Mesenchymal stem cell (in vitro differentiated cells and primary cell): ENCODE data around the gene POU6F2.
"Not testable (repeated sequence)": the region's sequence is repeated elsewhere in the genome, so short reads cannot be mapped to it uniquely, and the experiment has no call there.

Experiments used
- DNase-seq: peaks from one replicate; pipeline ENCODE4 v3.0.0-alpha.2; 2013
- H2AFZ ChIP-seq: one replicate; pipeline ENCODE4 v1.6.1; 2013; ENCODE audit warnings: low read depth, mild to moderate bottlenecking, control low read depth, inconsistent platforms, low read length, moderate library complexity
- H2AK5ac ChIP-seq: 2 replicates; pipeline ENCODE4 v1.6.1; 2013; ENCODE audit warnings: low read length, moderate library complexity, mild to moderate bottlenecking, inconsistent platforms; ENCODE audit not compliant: severe bottlenecking
- H2BK120ac ChIP-seq: one replicate; pipeline ENCODE4 v1.6.1; 2013; ENCODE audit warnings: low read depth, mild to moderate bottlenecking, inconsistent platforms, low read length, moderate library complexity
- H2BK12ac ChIP-seq, 2 experiments: one replicate each; pipeline ENCODE4 v1.6.1; 2013; ENCODE audit warnings: inconsistent platforms in 2 of 2, low read length in 2 of 2, mild to moderate bottlenecking in 2 of 2, moderate library complexity in 2 of 2, control low read depth in 1 of 2
- H2BK15ac ChIP-seq: one replicate; pipeline ENCODE4 v1.6.1; 2013; ENCODE audit warnings: mild to moderate bottlenecking, low read depth, inconsistent platforms; ENCODE audit not compliant: poor library complexity, severe bottlenecking
- H2BK5ac ChIP-seq: 2 replicates; pipeline ENCODE4 v1.6.1; 2013; ENCODE audit warnings: low read depth, mild to moderate bottlenecking, low read length, control low read depth, inconsistent platforms; ENCODE audit not compliant: poor library complexity, severe bottlenecking
- H3K14ac ChIP-seq, 2 experiments: one replicate each; pipeline ENCODE4 v1.6.1; 2013; ENCODE audit warnings: inconsistent platforms in 2 of 2, low read length in 2 of 2, control low read depth in 1 of 2, mild to moderate bottlenecking in 1 of 2, moderate library complexity in 1 of 2
- H3K18ac ChIP-seq, 2 experiments: one replicate each; pipeline ENCODE4 v1.6.1; 2013; ENCODE audit warnings: inconsistent platforms in 2 of 2, low read length in 2 of 2, control low read depth in 1 of 2, low read depth in 1 of 2, mild to moderate bottlenecking in 1 of 2
- H3K23ac ChIP-seq, 2 experiments: one replicate each; pipeline ENCODE4 v1.6.1; 2013; ENCODE audit warnings: inconsistent platforms in 2 of 2, low read length in 2 of 2, mild to moderate bottlenecking in 2 of 2, moderate library complexity in 2 of 2, control low read depth in 1 of 2
- H3K27ac ChIP-seq: 2 replicates; pipeline ENCODE4 v1.5.1; 2013; ENCODE audit warnings: mild to moderate bottlenecking, moderate library complexity, low read length, control low read depth, inconsistent platforms; ENCODE audit not compliant: poor library complexity, severe bottlenecking
- H3K27me3 ChIP-seq, 2 experiments: 2 replicates each; pipeline versions ENCODE4 v1.6.1 to v1.7.0; 2013; ENCODE audit warnings: low read length in 2 of 2, mild to moderate bottlenecking in 2 of 2, moderate library complexity in 2 of 2, control low read depth in 1 of 2, inconsistent platforms in 1 of 2; ENCODE audit not compliant: control insufficient read depth in 1 of 2, insufficient read depth in 1 of 2
- H3K36me3 ChIP-seq, 2 experiments: 2 replicates each; pipeline versions ENCODE4 v1.6.1 to v1.7.0; 2013; ENCODE audit warnings: low read length in 2 of 2, control low read depth in 1 of 2, inconsistent platforms in 1 of 2, low read depth in 1 of 2, mild to moderate bottlenecking in 1 of 2; ENCODE audit not compliant: insufficient read depth in 2 of 2, control insufficient read depth in 1 of 2
- H3K4ac ChIP-seq, 2 experiments: one replicate each; pipeline ENCODE4 v1.6.1; 2013; ENCODE audit warnings: inconsistent platforms in 2 of 2, low read length in 2 of 2, mild to moderate bottlenecking in 2 of 2, moderate library complexity in 2 of 2, control low read depth in 1 of 2, low read depth in 1 of 2
- H3K4me1 ChIP-seq: 2 replicates; pipeline ENCODE4 v1.6.1; 2013; ENCODE audit warnings: low read depth, low read length, control low read depth; ENCODE audit not compliant: control insufficient read depth, insufficient read depth
- H3K4me2 ChIP-seq: 2 replicates; pipeline ENCODE4 v1.6.1; 2013; ENCODE audit warnings: low read length, mild to moderate bottlenecking, inconsistent platforms; ENCODE audit not compliant: poor library complexity, severe bottlenecking
- H3K4me3 ChIP-seq, 2 experiments: 2 replicates each; pipeline versions ENCODE4 v1.5.1 to v1.7.0; 2013; ENCODE audit warnings: low read length in 2 of 2, mild to moderate bottlenecking in 2 of 2, control low read depth in 1 of 2, low read depth in 1 of 2; ENCODE audit not compliant: insufficient read depth in 1 of 2
- H3K79me1 ChIP-seq: replicated peaks from 2 replicates; pipeline ENCODE4 v1.6.1; 2013; ENCODE audit warnings: mild to moderate bottlenecking, control low read depth, low read length, inconsistent platforms; ENCODE audit not compliant: poor library complexity, severe bottlenecking
- H3K9ac ChIP-seq: 2 replicates; pipeline ENCODE4 v1.7.0; 2013; ENCODE audit warnings: mild to moderate bottlenecking, low read length, moderate library complexity
- H3K9me3 ChIP-seq: 2 replicates; pipeline ENCODE4 v1.7.0; 2013; ENCODE audit warnings: mild to moderate bottlenecking, low read length; ENCODE audit not compliant: control insufficient read depth
- H4K8ac ChIP-seq: one replicate; pipeline ENCODE4 v1.6.1; 2013; ENCODE audit warnings: inconsistent platforms, mild to moderate bottlenecking, low read length, moderate library complexity
- H4K91ac ChIP-seq: one replicate; pipeline ENCODE4 v1.6.1; 2013; ENCODE audit warnings: mild to moderate bottlenecking, low read length, inconsistent platforms
- WGBS: methylation state at CpG from one replicate; pipeline ENCODE4 v1.1.7; 2013; ENCODE audit warnings: mixed read lengths; 5-methylcytosine and 5-hydroxymethylcytosine counted together

Gene POU6F2

GRCh38 chr7:39002755-39003154 lies 25.0 kb downstream of the POU6F2 start:
- 79% methylated on average over 3 of the region's 5 CpGs for WGBS
- Histone ChIP-seq H3K79me1 (no peaks in the 10 kb centered on the region), H2BK15ac (no peak overlapping the region), H3K9ac (no peak overlapping the region), H2BK12ac (no peak overlapping the region), H3K27me3 (no peaks in the 10 kb centered on the region), H3K18ac (no peak overlapping the region), H2BK120ac (no peak overlapping the region), H2BK5ac (no peak overlapping the region), H3K4me3 (no peak overlapping the region), H4K8ac (no peak overlapping the region), H3K27ac (no peak overlapping the region), H3K23ac (no peak overlapping the region), H2AK5ac (no peak overlapping the region), H3K9me3 (no peaks in the 10 kb centered on the region), H3K4ac (no peak overlapping the region), H3K14ac (no peak overlapping the region), H3K4me1 (no peaks in the 10 kb centered on the region), H3K36me3 (no peaks in the 10 kb centered on the region), H4K91ac (no peak overlapping the region), H2AFZ (no peak overlapping the region), H3K4me2 (no peak overlapping the region)
- DNase-seq = no peak

DNA sequence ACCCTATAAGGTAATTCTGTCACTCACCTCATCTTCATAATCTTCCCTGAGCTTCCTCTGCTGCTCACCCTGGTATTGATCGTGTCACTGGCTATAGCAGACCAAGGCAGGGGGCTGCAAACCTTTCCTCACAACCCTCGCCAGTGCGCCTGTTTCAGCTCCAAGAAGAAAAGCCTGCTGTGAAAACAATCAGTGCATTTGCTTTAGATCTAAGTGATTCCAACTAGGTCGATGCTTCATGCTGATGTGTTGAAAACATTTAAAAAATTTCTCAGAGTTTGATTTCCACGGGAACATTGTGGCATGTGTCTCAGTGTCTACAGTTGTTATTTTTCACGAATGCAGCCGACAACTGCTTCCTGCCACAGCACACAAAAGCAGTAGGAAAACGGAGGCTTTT lies 27.3 kb downstream of the POU6F2 start:
- WGBS = 74% methylated on average over 8 of the region's 8 CpGs

GRCh38 chr7:39005461-39005860 lies 27.8 kb downstream of the POU6F2 start:
- no peak overlapping the region for H2BK120ac ChIP-seq
- H4K91ac ChIP-seq = no peak overlapping the region
- H2AFZ ChIP-seq = no peak overlapping the region
- H3K18ac ChIP-seq = no peak overlapping the region
- no peaks in the 10 kb centered on the region for H3K9me3 ChIP-seq
- no peak overlapping the region for H3K27ac ChIP-seq
- H3K79me1 ChIP-seq = no peaks in the 10 kb centered on the region
- H4K8ac ChIP-seq = no peak overlapping the region
- H3K4me1 ChIP-seq = no peaks in the 10 kb centered on the region
- H3K4ac ChIP-seq = no peak overlapping the region
- no peak overlapping the region for H3K9ac ChIP-seq
- no peaks in the 10 kb centered on the region for H3K27me3 ChIP-seq
- H3K4me2 ChIP-seq = no peak overlapping the region
- no peak overlapping the region for H3K4me3 ChIP-seq
- H3K23ac ChIP-seq = no peak overlapping the region
- H2AK5ac ChIP-seq = no peak overlapping the region
- H3K36me3 ChIP-seq = no peaks in the 10 kb centered on the region
- WGBS = 78% methylated on average over 6 of the region's 6 CpGs
- H3K14ac ChIP-seq = no peak overlapping the region
- no peak overlapping the region for H2BK12ac ChIP-seq
- H2BK15ac ChIP-seq = no peak overlapping the region
- no peak overlapping the region for H2BK5ac ChIP-seq
- DNase-seq = no peak

More for the DNA sequence above, 27.3 kb downstream of the POU6F2 start:
- Histone ChIP-seq H3K4ac (no peak overlapping the region), H3K27ac (no peak overlapping the region), H3K4me3 (no peak overlapping the region), H3K4me1 (no peaks in the 10 kb centered on the region), H2AK5ac (no peak overlapping the region), H3K36me3 (no peaks in the 10 kb centered on the region), H4K91ac (no peak overlapping the region), H2BK15ac (no peak overlapping the region), H3K18ac (no peak overlapping the region), H2BK5ac (no peak overlapping the region), H2AFZ (no peak overlapping the region), H4K8ac (no peak overlapping the region), H3K4me2 (no peak overlapping the region), H2BK120ac (no peak overlapping the region), H2BK12ac (no peak overlapping the region), H3K79me1 (no peaks in the 10 kb centered on the region), H3K9ac (no peak overlapping the region), H3K9me3 (no peaks in the 10 kb centered on the region), H3K14ac (no peak overlapping the region), H3K23ac (no peak overlapping the region), H3K27me3 (no peaks in the 10 kb centered on the region)
- no peak for DNase-seq

DNA sequence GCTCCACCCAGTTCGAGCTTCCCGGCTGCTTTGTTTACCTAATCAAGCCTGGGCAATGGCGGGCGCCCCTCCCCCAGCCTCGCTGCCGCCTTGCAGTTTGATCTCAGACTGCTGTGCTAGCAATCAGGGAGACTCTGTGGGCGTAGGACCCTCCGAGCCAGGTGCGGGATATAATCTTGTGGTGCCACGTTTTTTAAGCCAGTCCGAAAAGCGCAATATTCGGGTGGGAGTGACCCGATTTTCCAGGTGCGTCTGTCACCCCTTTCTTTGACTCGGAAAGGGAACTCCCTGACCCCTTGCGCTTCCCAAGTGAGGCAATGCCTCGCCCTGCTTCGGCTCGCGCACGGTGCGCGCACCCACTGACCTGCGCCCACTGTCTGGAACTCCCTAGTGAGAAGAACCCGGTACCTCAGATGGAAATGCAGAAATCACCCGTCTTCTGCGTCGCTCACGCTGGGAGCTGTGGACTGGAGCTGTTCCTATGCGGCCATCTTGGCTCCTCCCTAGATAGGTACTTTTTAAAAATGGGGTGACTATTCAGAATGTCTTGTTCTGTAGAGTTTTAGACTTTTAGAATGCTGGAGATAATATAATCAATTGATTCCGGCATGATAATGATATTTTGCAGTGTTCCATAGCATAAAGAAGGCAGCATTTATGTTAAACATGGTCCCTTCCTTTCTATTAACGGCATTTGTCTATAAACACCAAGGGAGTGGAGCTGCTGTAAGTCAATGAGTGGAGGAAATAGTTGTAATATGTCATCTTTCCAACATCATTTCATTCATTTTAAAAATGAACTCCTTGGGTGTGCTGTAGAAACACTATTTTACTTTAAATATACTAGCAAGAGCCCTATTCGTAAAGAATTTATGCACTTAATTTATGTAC lies 35.6 kb downstream of the POU6F2 start:
- H3K27ac ChIP-seq, DNase-seq, H2AFZ ChIP-seq, H3K27me3 ChIP-seq, H2BK120ac ChIP-seq, H3K23ac ChIP-seq, H4K91ac ChIP-seq, H4K8ac ChIP-seq, H2BK15ac ChIP-seq, H2BK5ac ChIP-seq, H3K4me3 ChIP-seq, H3K79me1 ChIP-seq, H3K36me3 ChIP-seq, H3K18ac ChIP-seq, H3K4me1 ChIP-seq, H3K4ac ChIP-seq, H3K4me2 ChIP-seq, H3K14ac ChIP-seq, H2BK12ac ChIP-seq, H3K9me3 ChIP-seq, H3K9ac ChIP-seq, H2AK5ac ChIP-seq: not testable (repeated sequence)
- WGBS = 64% methylated on average over 26 of the region's 34 CpGs
